ENCODE measurements around the gene TEN1.

The TEN1 gene

GRCh38 chr17:76007850-76008165 lies 28.8 kb downstream of the TEN1 start:
- TF ChIP-seq ZNF274 (IDR thresholded peaks at IDR 0.05; ENCODE audit: low read depth, low read length) = no peak
- H3K4me3 ChIP-seq (ENCODE audit: low read length) = no peak overlapping the region

GRCh38 chr17:76008208-76008607 lies 29.2 kb downstream of the TEN1 start:
- H3K4me3 ChIP-seq (ENCODE audit: low read length) = no peak overlapping the region
- no peak for TF ChIP-seq ZNF274 (IDR thresholded peaks at IDR 0.05; ENCODE audit: low read depth, low read length)

DNA sequence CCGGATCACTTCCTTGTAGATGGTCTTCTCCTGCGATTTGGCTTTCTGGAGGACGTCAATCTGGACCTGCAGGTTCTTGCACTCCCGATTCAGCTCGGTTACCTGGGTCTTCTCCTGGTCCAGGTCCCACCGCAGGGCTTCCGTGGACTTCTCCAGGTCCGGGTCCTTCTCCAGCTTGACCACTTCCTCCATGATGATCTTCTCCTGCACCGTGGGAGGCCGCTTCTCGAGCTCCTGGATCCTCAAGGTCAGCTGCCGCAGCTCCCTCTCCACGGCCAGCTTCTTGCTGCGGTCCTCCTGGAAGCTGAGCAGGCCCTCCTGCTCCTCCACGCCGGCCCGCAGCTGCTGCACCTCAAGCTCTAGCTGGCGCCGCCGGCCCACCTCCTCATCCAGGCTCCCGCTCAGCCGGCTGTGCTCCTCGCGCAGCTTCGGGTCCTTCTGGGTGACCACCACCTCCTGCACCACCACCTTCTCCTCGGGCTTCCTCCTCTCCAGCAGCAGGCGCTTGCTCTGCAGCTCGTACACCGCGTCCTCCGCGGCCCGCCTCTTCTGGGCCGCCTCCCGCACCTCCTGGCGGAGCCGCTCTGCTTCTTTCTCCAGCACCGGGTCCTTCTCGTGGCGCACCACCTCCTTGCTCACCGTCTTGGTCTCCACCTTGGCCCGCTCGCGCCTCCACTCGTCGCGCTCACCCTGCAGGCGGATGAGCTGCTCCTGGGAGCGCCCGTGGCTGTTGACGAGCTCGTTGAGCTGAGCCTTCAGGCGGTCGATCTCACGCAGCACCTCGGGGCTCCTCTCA lies 29.8 kb downstream of the TEN1 start:
- TF ChIP-seq ZNF274 (IDR thresholded peaks at IDR 0.05; ENCODE audit: low read depth, low read length) = no peak

GRCh38 chr17:76009447-76009846 lies 30.4 kb downstream of the TEN1 start:
- H3K4me3 ChIP-seq (ENCODE audit: low read length) = no peak overlapping the region
- no peak for TF ChIP-seq ZNF274 (IDR thresholded peaks at IDR 0.05; ENCODE audit: low read depth, low read length)

More for the DNA sequence above, 29.8 kb downstream of the TEN1 start:
- no peak overlapping the region for H3K4me3 ChIP-seq (ENCODE audit: low read length)

GRCh38 chr17:76009969-76010661 lies 31.1 kb downstream of the TEN1 start:
- H3K4me3 ChIP-seq (ENCODE audit: low read length) = no peak overlapping the region
- no peak for TF ChIP-seq ZNF274 (IDR thresholded peaks at IDR 0.05; ENCODE audit: low read depth, low read length)

DNA sequence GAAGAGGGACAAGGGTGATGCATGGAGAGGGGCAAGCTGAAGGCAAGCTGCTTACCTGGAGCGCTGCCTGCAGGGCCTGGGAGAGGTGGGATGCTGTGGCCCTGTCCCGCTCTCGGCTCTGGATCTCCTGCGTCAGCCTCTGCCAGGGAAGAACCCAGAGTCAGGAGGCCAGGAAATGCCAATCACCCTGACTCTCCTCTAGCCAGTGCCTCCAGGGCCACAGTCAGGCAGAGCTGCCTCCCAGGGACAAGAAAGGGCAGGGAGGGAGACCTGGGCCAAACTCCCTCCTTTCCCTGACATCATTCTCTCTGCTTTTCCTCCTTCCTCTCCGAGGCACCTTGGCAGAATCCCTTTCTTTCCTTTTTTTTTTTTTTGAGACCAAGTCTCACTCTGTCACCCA lies 32.9 kb downstream of the TEN1 start:
- H3K4me3 ChIP-seq (ENCODE audit: low read length) = no peak overlapping the region
- TF ChIP-seq ZNF274 (IDR thresholded peaks at IDR 0.05; ENCODE audit: low read depth, low read length) = no peak

DNA sequence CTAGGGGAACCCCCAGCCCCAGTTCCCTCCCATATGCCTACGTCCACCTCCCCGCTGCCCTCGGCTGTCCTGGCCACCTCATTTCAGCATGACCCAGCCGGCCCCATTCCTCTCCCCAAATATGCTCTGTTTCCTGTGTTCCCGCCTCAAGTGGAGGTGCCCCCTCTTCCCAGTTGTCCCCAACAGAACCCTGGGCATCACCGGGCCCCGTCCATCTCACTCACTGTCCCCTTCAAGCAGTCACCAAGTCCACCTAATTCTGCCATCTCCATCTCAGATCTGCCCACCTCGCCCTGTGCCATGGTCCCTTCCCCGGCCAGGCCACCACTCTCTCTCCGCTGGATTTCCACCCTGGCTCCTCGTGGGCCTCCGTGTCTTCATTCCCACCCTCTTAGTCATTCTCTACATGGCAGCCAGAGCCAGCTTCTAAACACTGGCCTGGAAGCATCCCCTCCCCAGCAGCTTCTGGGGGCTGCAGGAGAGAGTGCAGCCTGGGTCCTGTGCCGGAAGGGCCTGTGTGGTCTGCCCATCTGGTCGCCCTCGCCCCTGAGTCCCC lies 34.4 kb downstream of the TEN1 start:
- H3K4me3 ChIP-seq (ENCODE audit: low read length) = no peak overlapping the region
- no peak for TF ChIP-seq ZNF274 (IDR thresholded peaks at IDR 0.05; ENCODE audit: low read depth, low read length)

- H3K4me3 ChIP-seq (ENCODE audit: low read length) = no peak overlapping the region
Measured at GRCh38 chr17:76014100-76014924, 35.3 kb downstream of the TEN1 start.

DNA sequence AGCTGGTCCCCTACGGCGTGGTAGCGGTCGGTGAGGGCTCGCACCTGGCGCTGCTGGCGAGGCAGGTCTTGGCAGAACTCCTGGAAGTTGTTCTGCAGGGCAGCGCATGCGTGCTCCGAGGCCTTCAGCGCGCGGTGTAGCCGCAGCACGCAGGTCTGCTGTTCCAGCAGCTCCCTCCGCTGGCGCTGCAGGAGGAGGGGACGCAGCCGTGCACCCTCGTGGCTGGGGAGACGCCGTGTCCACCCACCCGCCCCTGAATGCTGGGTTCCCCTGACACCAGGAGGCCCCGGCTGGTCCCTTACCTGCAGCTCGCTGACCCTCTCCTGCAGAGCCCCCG lies 35.9 kb downstream of the TEN1 start:
- no peak for TF ChIP-seq ZNF274 (IDR thresholded peaks at IDR 0.05; ENCODE audit: low read depth, low read length)
- H3K4me3 ChIP-seq (ENCODE audit: low read length) = no peak overlapping the region

More at GRCh38 chr17:76014100-76014924, 35.3 kb downstream of the TEN1 start:
- TF ChIP-seq ZNF274 (IDR thresholded peaks at IDR 0.05; ENCODE audit: low read depth, low read length) = no peak

- no peak for TF ChIP-seq ZNF274 (IDR thresholded peaks at IDR 0.05; ENCODE audit: low read depth, low read length)
Measured at GRCh38 chr17:76017481-76018339, 38.7 kb downstream of the TEN1 start.

DNA sequence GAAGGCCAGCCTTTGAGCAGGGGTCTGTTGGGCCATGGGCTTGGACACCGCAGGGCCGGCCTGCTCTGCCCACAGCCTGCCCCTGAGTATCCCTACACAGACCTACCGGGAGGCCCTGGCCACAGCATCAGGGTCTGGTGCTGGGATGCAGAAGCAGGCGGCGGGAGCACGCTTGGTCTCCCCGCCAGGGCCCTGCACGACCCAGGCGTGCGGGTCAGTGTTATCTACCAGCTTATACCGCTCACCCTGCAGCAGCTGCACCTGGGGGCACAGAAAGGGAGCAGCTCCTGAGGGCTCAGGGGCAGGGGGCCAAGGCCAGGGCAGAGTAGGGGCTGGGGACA lies 39.3 kb downstream of the TEN1 start:
- no peak for TF ChIP-seq ZNF274 (IDR thresholded peaks at IDR 0.05; ENCODE audit: low read depth, low read length)
- H3K4me3 ChIP-seq (ENCODE audit: low read length) = no peak overlapping the region

More at GRCh38 chr17:76017481-76018339, 38.7 kb downstream of the TEN1 start:
- no peak overlapping the region for H3K4me3 ChIP-seq (ENCODE audit: low read length)

GRCh38 chr17:76018801-76019200 lies 39.8 kb downstream of the TEN1 start:
- no peak for TF ChIP-seq ZNF274 (IDR thresholded peaks at IDR 0.05; ENCODE audit: low read depth, low read length)
- no peak overlapping the region for H3K4me3 ChIP-seq (ENCODE audit: low read length)

DNA sequence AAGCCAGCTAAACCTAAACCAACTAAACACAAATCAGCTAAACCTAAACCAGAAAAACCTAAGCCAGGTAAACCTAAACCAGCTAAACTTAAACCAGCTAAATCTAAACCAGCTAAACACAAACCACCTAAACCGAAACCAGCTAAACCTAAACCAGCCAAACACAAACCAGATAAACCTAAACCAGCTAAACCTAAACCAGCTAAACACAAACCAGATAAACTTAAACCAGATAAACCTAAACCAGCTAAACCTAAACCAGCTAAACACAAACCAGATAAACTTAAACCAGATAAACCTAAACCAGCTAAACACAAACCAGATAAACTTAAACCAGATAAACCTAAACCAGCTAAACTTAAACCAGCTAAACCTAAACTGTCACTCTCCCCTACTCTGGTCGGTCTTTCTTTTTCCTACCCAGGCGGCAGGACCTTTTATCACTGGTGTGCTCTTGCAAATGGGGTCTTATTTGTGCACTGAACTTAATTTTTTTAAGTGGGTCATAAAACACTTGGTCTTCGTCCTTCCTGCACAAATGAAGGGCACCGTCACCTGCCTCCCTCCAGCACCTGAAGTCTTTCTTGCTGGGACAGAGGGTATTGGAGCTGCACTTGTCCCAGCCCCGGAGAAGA lies 40.9 kb downstream of the TEN1 start:
- no peak overlapping the region for H3K4me3 ChIP-seq (ENCODE audit: low read length)
- no peak for TF ChIP-seq ZNF274 (IDR thresholded peaks at IDR 0.05; ENCODE audit: low read depth, low read length)
